Measurements from ENCODE around the gene LMBRD1.

LMBRD1 gene

DNA sequence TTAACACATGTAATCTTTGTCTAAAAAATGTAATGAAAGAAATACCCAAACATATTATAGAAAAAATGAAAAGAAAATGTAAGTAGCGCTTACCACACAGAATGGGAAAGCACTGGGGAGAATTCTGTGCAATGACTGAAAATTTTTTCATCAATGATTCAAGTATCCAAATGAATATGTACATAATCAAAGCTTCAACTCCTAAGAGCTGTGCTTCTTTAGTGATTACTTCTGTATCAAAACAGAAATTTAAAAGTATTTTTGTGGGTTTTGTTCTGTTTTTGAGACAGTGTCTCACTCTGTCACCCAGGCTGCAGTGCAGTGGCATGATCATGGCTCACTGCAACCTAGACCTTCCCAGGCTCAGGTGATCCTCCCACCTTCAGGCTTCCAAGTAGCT lies 13.7 kb downstream of the LMBRD1 start:
- no peak for DNase-seq

GRCh38 chr6:69780585-69781178 lies 16.1 kb downstream of the LMBRD1 start:
- H3K27ac Mint-ChIP-seq = no peak overlapping the region
- H3K9me3 Mint-ChIP-seq = no peaks in the 10 kb centered on the region
- ATAC-seq (no peak), DNase-seq (no peak)
- H3K4me3 Mint-ChIP-seq = no peak overlapping the region
- H3K4me1 Mint-ChIP-seq = peaks cover 32% of the 10 kb centered on the region
- H3K27me3 Mint-ChIP-seq = no peaks in the 10 kb centered on the region

More for the DNA sequence above, 13.7 kb downstream of the LMBRD1 start:
- Mint-ChIP-seq H3K4me1 (peaks cover 36% of the 10 kb centered on the region), H3K9me3 (no peaks in the 10 kb centered on the region), H3K27me3 (no peaks in the 10 kb centered on the region), H3K27ac (no peak overlapping the region), H3K4me3 (no peak overlapping the region)
- no peak for ATAC-seq

DNA sequence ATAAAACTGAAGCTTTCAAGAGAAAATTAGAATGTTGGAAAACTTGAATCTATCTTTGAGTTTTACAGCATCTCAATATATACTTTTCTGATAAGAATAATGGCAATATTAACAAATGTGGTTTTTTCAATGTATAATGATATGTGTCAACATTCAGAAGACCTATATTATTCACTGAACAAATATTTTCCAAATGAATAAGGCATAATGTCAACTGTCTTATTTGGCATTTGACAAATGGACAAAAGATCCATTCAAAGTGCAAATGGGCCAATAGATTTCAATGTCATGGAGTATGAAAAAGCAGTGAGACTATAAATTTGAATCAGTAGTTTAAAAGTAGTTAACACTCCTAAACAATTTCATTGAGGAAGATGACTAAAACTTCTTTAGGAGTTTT lies 20.9 kb downstream of the LMBRD1 start:
- no peak for DNase-seq
- Mint-ChIP-seq H3K27me3 (no peaks in the 10 kb centered on the region), H3K4me1 (peaks cover 32% of the 10 kb centered on the region), H3K4me3 (no peak overlapping the region), H3K27ac (no peak overlapping the region), H3K9me3 (peaks cover 0 to 5% of the 10 kb centered on the region in 2 donors)
- ATAC-seq = no peak

DNA sequence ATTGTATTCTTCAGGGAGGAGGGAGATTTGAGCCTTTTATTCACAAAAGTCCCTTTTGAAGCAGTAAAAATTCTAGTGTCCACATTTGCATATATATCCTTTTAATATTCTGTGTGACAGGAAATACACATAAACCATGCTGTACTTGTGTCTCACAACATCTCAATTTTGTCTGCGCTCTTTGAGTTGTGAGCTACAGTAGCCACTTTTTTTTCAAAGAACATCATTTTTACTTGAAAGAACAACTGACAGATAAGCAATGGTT lies 21.3 kb downstream of the LMBRD1 start:
- H3K9me3 Mint-ChIP-seq = peaks cover 0 to 5% of the 10 kb centered on the region in 2 donors
- H3K4me1 Mint-ChIP-seq = peaks cover 27% of the 10 kb centered on the region
- H3K27ac Mint-ChIP-seq = no peak overlapping the region
- H3K4me3 Mint-ChIP-seq = no peak overlapping the region
- DNase-seq (no peak), ATAC-seq (no peak)
- no peaks in the 10 kb centered on the region for H3K27me3 Mint-ChIP-seq

- DNase-seq (no peak), ATAC-seq (no peak)
- Mint-ChIP-seq H3K4me1 (peaks cover 25% of the 10 kb centered on the region), H3K27me3 (no peaks in the 10 kb centered on the region), H3K4me3 (no peak overlapping the region), H3K27ac (peak overlapping the region in 1 of 2 donors; percentile 61), H3K9me3 (peaks cover 0 to 5% of the 10 kb centered on the region in 2 donors)
Observed at GRCh38 chr6:69774740-69775584, 21.8 kb downstream of the LMBRD1 start.

GRCh38 chr6:69771158-69771906 lies 25.5 kb downstream of the LMBRD1 start:
- no peaks in the 10 kb centered on the region for H3K27me3 Mint-ChIP-seq
- ATAC-seq = no peak
- peaks cover 0 to 5% of the 10 kb centered on the region in 2 donors for H3K9me3 Mint-ChIP-seq
- DNase-seq = no peak
- no peak overlapping the region for H3K27ac Mint-ChIP-seq
- H3K4me1 Mint-ChIP-seq = peaks cover 26% of the 10 kb centered on the region
- no peak overlapping the region for H3K4me3 Mint-ChIP-seq

- H3K4me3 Mint-ChIP-seq = no peak overlapping the region
- H3K9me3 Mint-ChIP-seq = no peaks in the 10 kb centered on the region
- no peak for DNase-seq
- ATAC-seq = no peak
- H3K27ac Mint-ChIP-seq = no peak overlapping the region
- no peaks in the 10 kb centered on the region for H3K27me3 Mint-ChIP-seq
- H3K4me1 Mint-ChIP-seq = peaks cover 19% of the 10 kb centered on the region
Observed at GRCh38 chr6:69768664-69769063, 28.1 kb downstream of the LMBRD1 start.

GRCh38 chr6:69763763-69764162 lies 33.0 kb downstream of the LMBRD1 start:
- Mint-ChIP-seq H3K4me3 (no peak overlapping the region), H3K4me1 (no peaks in the 10 kb centered on the region), H3K9me3 (no peaks in the 10 kb centered on the region), H3K27me3 (no peaks in the 10 kb centered on the region), H3K27ac (no peak overlapping the region)
- ATAC-seq (no peak), DNase-seq (no peak)

DNA sequence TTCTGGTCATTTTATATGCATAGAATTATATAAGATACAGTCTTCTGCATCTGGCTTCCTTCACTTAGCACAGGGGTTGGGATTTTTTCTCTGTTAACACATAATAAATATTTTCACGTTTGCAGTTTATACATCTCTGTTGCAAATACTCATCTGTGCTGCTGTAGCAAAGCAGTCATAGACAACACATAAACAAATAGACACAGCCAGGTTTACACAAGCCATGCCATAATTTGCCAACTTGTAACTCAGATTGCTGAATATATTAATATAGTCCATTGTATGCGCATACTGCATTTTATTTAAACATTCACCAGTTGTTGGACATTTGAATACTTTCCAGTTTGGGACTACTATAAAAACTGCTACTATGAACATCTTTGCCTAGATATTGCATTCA lies 35.0 kb downstream of the LMBRD1 start:
- ATAC-seq (no peak), DNase-seq (no peak)
- H3K4me3 Mint-ChIP-seq = no peak overlapping the region
- peaks cover 5% of the 10 kb centered on the region for H3K4me1 Mint-ChIP-seq
- no peak overlapping the region for H3K27ac Mint-ChIP-seq
- H3K27me3 Mint-ChIP-seq = no peaks in the 10 kb centered on the region
- no peaks in the 10 kb centered on the region for H3K9me3 Mint-ChIP-seq

- Mint-ChIP-seq H3K4me3 (no peak overlapping the region), H3K4me1 (peaks cover 5% of the 10 kb centered on the region), H3K27me3 (no peaks in the 10 kb centered on the region), H3K9me3 (no peaks in the 10 kb centered on the region), H3K27ac (no peak overlapping the region)
- no peak for ATAC-seq
- no peak for DNase-seq
Observed at GRCh38 chr6:69758214-69758613, 38.6 kb downstream of the LMBRD1 start.

- Mint-ChIP-seq H3K4me1 (peaks cover 5% of the 10 kb centered on the region), H3K27me3 (no peaks in the 10 kb centered on the region), H3K4me3 (no peak overlapping the region), H3K27ac (no peak overlapping the region), H3K9me3 (no peaks in the 10 kb centered on the region)
- ATAC-seq (no peak), DNase-seq (no peak)
Observed at GRCh38 chr6:69756907-69757306, 39.9 kb downstream of the LMBRD1 start.

DNA sequence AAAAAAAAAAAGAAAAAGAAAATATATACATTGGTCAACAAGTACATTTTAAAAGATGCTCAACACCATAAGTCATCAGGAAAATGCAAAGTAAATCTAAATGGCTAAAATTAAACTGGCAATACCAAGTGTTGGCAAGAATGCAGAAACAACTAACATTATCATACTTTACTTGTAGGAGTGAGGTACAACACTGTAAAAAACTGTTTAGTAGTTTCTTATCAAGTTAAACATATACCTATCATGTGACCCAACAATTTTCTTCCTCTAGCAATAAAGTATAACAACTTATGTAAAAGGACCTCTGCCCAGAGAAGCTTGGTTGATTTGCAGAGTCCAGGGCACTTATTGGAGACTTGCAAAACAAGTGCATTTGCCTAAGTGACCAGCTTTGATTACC lies 40.4 kb downstream of the LMBRD1 start:
- Mint-ChIP-seq H3K27ac (no peak overlapping the region), H3K4me3 (no peak overlapping the region), H3K9me3 (no peaks in the 10 kb centered on the region), H3K27me3 (no peaks in the 10 kb centered on the region), H3K4me1 (peaks cover 5% of the 10 kb centered on the region)
- ATAC-seq (no peak), DNase-seq (no peak)

- Mint-ChIP-seq H3K4me1 (peaks cover 5% of the 10 kb centered on the region), H3K27me3 (no peaks in the 10 kb centered on the region), H3K27ac (no peak overlapping the region), H3K9me3 (no peaks in the 10 kb centered on the region), H3K4me3 (no peak overlapping the region)
- no peak for ATAC-seq
- DNase-seq = no peak
Observed at GRCh38 chr6:69735027-69735426, 61.8 kb downstream of the LMBRD1 start.

- no peak for ATAC-seq
- no peak overlapping the region for H3K4me3 Mint-ChIP-seq
- no peak overlapping the region for H3K27ac Mint-ChIP-seq
Observed at GRCh38 chr6:69732640-69733039, 64.2 kb downstream of the LMBRD1 start.

GRCh38 chr6:69732045-69732444 lies 64.8 kb downstream of the LMBRD1 start:
- no peak overlapping the region for H3K27ac Mint-ChIP-seq
- ATAC-seq = no peak
- H3K4me3 Mint-ChIP-seq = no peak overlapping the region
- no peaks in the 10 kb centered on the region for H3K27me3 Mint-ChIP-seq
- peaks cover 5% of the 10 kb centered on the region for H3K4me1 Mint-ChIP-seq
- DNase-seq = no peak
- no peaks in the 10 kb centered on the region for H3K9me3 Mint-ChIP-seq

More at GRCh38 chr6:69732640-69733039, 64.2 kb downstream of the LMBRD1 start:
- DNase-seq = no peak
- Mint-ChIP-seq H3K9me3 (no peaks in the 10 kb centered on the region), H3K4me1 (peaks cover 5% of the 10 kb centered on the region), H3K27me3 (no peaks in the 10 kb centered on the region)

DNA sequence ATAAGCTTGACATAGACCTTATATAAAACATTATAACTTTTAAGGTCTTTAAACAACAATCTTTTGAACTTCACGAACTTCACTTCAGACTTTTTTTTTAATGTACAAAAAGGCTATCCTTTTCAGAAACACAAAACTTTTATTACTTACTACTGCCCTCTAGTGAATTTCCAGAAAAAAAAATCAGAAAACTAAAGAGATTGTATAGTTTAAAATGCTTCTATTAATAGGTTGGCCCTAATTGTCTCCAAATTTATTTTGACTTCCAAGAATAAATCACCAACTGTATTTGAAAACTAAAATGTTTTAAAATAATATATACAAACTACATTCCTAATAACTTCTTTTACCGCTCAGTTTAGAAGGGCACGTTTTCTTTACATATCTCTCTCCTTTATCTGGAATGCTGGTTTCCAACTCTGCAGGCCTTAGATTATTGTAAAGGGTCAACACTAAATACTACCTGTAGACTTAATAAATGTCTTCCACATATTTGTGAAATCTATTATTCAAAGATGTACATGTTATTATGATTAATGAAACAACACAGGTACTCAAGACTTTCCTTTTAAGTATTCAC lies 66.8 kb downstream of the LMBRD1 start:
- ATAC-seq = no peak
- Mint-ChIP-seq H3K27me3 (no peaks in the 10 kb centered on the region), H3K4me1 (peaks cover 11% of the 10 kb centered on the region), H3K4me3 (no peak overlapping the region), H3K9me3 (peaks cover 8 to 9% of the 10 kb centered on the region in 2 donors), H3K27ac (no peak overlapping the region)
- DNase-seq = no peak
